Spleen (tissue), 7 donors: ENCODE data around the gene MC1R.

ENCODE experiments used
- POLR2A ChIP-seq, 3 donors: fragments of 450-650 bp; IDR thresholded peaks; one replicate each; pipeline ENCODE4 v1.5.1; 2017; ENCODE audit warnings: antibody characterized with exemption in 3 of 3, mild to moderate bottlenecking in 1 of 3
- POLR2AphosphoS5 ChIP-seq, 3 donors: sonication (generic); formaldehyde crosslinking; IDR thresholded peaks; one replicate each; pipeline ENCODE4 v1.5.1; 2017; ENCODE audit warnings: antibody characterized with exemption in 3 of 3
- TF ChIP-seq, protein P1 (sequence below), 11 experiments: fragments of 200-600 bp in 7 of 11; fragments of 450-650 bp in 4 of 11; sonication (generic) in 4 of 11; IDR thresholded peaks in 8 of 11; conservative IDR thresholded peaks in 3 of 11; 1 replicate in 7 of 11; 2 replicates in 4 of 11; pipeline versions ENCODE4 v1.4.0 to v1.8.0; 2016 to 2021; ENCODE audit warnings: antibody characterized with exemption in 11 of 11, inconsistent platforms in 4 of 11, mild to moderate bottlenecking in 1 of 11
- donor health status: DM: no; HTN: no; CAD: no; lungs with moderate emphysema.
- donor health status: DM: no; HTN: no; CAD: no.
- donor health status: DM: no; HTN: no; CAD: no.

DNA sequence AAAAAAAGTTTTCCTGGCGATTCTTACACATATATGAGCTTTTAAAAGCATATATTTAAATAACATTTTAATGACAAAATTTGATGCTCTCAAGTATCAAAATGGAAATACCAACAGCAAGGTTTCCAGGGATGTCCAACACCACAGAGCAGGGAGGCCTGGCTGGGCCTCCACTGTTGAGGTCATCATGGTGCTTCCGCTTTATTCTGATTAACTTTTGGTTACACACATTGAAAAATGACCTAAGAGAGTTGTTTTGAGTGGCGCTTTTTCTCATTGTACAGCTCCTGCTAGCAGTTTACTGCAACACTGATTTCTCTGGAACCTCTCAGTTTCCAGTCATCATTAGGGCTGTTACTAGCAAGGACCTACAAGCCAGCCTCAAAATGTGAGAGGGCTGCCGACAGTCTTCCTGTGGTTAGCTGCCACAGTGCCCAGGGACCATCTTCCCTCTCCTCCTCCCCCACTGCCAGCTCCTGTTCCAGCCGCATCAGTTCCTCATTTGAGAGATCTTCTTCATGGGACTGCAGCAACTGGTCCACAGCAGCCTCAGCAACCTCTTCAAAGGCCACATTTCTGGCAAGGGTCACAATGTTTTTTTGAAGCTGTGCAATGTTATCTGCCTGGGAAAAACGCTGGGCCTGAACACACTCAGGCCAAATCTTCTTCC lies 51.2 kb downstream of the MC1R start:
- TF ChIP-seq POLR2A (IDR thresholded peaks at IDR 0.05), result no peak
- TF ChIP-seq, protein P1, sequence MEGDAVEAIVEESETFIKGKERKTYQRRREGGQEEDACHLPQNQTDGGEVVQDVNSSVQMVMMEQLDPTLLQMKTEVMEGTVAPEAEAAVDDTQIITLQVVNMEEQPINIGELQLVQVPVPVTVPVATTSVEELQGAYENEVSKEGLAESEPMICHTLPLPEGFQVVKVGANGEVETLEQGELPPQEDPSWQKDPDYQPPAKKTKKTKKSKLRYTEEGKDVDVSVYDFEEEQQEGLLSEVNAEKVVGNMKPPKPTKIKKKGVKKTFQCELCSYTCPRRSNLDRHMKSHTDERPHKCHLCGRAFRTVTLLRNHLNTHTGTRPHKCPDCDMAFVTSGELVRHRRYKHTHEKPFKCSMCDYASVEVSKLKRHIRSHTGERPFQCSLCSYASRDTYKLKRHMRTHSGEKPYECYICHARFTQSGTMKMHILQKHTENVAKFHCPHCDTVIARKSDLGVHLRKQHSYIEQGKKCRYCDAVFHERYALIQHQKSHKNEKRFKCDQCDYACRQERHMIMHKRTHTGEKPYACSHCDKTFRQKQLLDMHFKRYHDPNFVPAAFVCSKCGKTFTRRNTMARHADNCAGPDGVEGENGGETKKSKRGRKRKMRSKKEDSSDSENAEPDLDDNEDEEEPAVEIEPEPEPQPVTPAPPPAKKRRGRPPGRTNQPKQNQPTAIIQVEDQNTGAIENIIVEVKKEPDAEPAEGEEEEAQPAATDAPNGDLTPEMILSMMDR (IDR thresholded peaks at IDR 0.05 in 8 of 11, conservative IDR thresholded peaks at IDR 0.05 in 3 of 11), result no peak
- no peak for TF ChIP-seq POLR2AphosphoS5 (IDR thresholded peaks at IDR 0.05)
